Mesothelial cell of epicardium (in vitro differentiated cells): ENCODE measurements around the gene COL15A1. TPM values are rescaled to one million over a fixed set of nuclear protein-coding genes. Genes with fewer than 3 reads are reported as not detected.

Experiments
- DNase-seq, 2 experiments: peaks; one replicate each; pipeline ENCODE4 v3.0.0; 2021; ENCODE audit warnings: low spot score in 2 of 2; ENCODE audit not compliant: unreplicated experiment in 2 of 2
- H3K27ac Mint-ChIP-seq: 2 replicates; pipeline ENCODE4 v1.8.0; 2021; ENCODE audit warnings: mixed read lengths
- H3K27me3 Mint-ChIP-seq: 2 replicates; pipeline ENCODE4 v1.8.0; 2021; ENCODE audit warnings: low read depth, mixed read lengths
- H3K36me3 Mint-ChIP-seq: 2 replicates; pipeline ENCODE4 v1.8.0; 2021; ENCODE audit warnings: mixed read lengths
- H3K4me1 Mint-ChIP-seq: 2 replicates; pipeline ENCODE4 v1.8.0; 2021; ENCODE audit warnings: mixed read lengths
- H3K4me3 Mint-ChIP-seq: 2 replicates; pipeline ENCODE4 v1.8.0; 2021; ENCODE audit warnings: mild to moderate bottlenecking, moderate library complexity, mixed read lengths
- H3K9me3 Mint-ChIP-seq: 2 replicates; pipeline ENCODE4 v1.8.0; 2021; ENCODE audit warnings: mixed read lengths
- total RNA-seq: library from RNA; stranded (reverse); gene quantifications from 3 replicates; pipeline ENCODE4 v1.2.1, GENCODE V29; 2021
- TF ChIP-seq, protein P1 (sequence below): fragments of 200-600 bp; sonication (generic); IDR thresholded peaks from one replicate; pipeline ENCODE4 v1.5.0; 2021; ENCODE audit warnings: antibody characterized with exemption; ENCODE audit not compliant: unreplicated experiment

COL15A1 gene
- total RNA-seq, 1 donor from 2014 or later = 50.1 TPM

DNA sequence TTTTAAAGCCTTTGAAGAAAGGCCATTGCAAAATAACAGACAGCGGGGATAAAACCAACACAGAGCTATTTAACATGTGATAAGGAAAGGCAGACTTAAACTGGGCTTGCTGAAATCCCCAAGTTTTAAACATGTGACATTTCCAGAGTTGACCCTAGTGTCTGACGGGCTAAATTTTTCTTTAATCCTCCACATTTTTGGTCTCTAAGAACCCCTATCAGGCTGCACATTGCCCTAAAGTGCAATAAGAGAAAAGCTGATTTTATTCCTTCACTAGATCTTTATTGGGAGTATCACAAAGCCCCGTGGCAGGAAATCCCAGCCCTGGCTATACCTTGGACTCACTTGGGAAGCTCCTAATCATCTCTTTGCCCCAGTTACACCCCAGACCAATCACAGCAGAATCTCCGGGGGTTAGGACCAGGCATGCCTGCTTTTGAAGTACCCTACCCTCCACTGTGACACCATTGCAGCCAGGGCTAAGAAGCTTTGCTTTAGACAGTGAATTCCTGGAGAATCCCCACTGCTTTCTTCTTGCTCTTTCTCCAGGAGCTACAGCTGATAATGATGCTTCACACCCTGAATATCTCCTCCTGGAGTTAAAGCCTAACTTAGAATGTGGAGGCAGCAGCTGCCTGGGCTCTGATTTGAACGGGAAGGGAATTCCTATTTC is 20.1 kb upstream of the COL15A1 start:
- no peak for DNase-seq
- H3K4me1 Mint-ChIP-seq = peaks cover 36% of the 10 kb centered on the region
- H3K4me3 Mint-ChIP-seq = no peak overlapping the region
- H3K36me3 Mint-ChIP-seq = no peaks in the 10 kb centered on the region
- H3K27ac Mint-ChIP-seq = peak overlapping the region; percentile 79
- no peaks in the 10 kb centered on the region for H3K9me3 Mint-ChIP-seq
- H3K27me3 Mint-ChIP-seq = no peaks in the 10 kb centered on the region
- TF ChIP-seq, protein P1, sequence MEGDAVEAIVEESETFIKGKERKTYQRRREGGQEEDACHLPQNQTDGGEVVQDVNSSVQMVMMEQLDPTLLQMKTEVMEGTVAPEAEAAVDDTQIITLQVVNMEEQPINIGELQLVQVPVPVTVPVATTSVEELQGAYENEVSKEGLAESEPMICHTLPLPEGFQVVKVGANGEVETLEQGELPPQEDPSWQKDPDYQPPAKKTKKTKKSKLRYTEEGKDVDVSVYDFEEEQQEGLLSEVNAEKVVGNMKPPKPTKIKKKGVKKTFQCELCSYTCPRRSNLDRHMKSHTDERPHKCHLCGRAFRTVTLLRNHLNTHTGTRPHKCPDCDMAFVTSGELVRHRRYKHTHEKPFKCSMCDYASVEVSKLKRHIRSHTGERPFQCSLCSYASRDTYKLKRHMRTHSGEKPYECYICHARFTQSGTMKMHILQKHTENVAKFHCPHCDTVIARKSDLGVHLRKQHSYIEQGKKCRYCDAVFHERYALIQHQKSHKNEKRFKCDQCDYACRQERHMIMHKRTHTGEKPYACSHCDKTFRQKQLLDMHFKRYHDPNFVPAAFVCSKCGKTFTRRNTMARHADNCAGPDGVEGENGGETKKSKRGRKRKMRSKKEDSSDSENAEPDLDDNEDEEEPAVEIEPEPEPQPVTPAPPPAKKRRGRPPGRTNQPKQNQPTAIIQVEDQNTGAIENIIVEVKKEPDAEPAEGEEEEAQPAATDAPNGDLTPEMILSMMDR = no peak

DNA sequence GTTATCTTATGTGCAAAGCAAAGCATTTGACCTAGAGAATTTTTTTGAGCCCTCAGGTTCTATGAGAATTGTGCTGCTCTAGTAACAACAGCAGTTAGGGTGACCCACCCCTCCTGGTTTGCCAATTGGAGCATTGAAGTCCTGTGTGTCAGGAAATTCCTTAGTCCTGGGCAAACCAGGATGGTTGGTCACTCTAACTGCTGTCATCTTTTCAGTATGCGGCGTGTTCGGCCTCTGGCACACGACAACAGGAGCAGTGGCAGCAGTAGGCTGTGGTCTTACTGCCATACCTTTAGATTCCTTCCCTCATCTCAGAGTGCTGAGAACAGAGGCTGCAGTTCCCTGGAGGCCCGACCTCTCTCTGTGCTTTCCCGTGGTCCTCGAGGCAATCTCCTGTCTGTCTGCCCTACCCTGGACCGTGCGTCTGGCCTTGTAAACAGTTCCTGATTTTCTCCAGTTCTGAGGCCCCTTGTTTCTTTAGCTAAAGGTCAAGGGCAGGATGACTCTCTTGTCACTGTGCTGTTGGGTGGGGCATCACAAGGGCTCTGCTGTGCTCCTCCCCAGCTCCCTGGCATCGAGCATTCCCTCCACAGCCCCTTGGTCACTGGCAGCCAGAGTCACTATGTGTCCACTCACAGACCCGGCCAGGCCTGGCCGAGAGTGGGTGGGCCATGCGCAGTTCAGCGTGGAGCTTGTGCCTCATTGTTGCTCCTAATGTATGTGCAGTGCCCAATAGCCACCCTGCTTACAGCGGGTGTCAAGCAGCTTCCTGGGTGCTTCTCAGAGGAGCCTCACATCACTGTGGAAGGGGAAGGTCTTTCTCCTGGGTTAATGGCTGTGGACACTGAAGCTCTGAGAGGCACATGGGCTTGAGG is 18.5 kb upstream of the COL15A1 start:
- H3K27me3 Mint-ChIP-seq = no peaks in the 10 kb centered on the region

DNA sequence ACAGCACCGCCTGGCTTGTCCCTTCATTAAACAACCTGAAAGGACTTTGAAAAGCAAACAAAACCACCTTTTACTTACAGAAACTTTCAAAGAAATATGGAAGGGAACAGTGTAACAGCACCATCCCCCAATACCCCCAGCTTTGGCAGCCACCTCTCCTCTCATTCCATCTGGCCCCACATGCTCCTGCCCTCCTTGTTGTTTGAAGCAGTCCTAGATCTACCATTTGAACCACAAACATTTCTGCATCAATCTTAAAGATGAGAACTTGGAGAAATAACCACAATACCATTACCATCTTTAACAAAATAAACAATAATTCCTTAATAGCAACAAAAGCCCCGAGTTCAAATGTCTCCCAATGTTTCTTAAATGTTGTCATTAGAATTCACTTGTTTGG is 17.8 kb upstream of the COL15A1 start:
- DNase-seq = no peak

More for the DNA sequence above, 18.5 kb upstream of the COL15A1 start:
- TF ChIP-seq, protein P1 = no peak
- H3K9me3 Mint-ChIP-seq = no peaks in the 10 kb centered on the region
- no peak for DNase-seq
- H3K36me3 Mint-ChIP-seq = no peaks in the 10 kb centered on the region
- peak overlapping the region; percentile 50 for H3K27ac Mint-ChIP-seq
- H3K4me3 Mint-ChIP-seq = no peak overlapping the region
- peaks cover 52% of the 10 kb centered on the region for H3K4me1 Mint-ChIP-seq

DNA sequence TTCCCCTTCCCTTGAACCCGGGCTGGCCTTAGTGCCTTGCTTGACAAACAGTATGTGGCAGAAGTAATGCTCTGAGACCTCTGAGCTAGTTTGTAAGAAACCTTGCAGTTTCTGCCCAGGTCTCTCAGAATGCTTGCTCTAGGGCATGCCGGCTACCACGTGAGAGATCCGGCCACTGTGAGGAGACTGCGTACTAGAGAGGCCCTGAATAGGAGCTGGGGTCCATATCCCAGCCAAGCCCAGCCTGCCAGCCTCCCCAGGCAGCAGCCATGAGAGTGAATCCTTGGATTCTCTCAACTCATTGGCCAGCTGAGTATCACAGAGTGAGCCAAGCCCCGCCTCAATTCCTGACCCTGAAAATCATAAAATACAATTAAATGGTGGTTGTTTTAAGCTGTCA is 16.0 kb upstream of the COL15A1 start:
- peaks cover 3% of the 10 kb centered on the region for H3K27me3 Mint-ChIP-seq
- TF ChIP-seq, protein P1 = no peak
- peaks cover 50% of the 10 kb centered on the region for H3K4me1 Mint-ChIP-seq
- no peak for DNase-seq
- H3K36me3 Mint-ChIP-seq = no peaks in the 10 kb centered on the region
- no peak overlapping the region for H3K4me3 Mint-ChIP-seq
- no peaks in the 10 kb centered on the region for H3K9me3 Mint-ChIP-seq
- H3K27ac Mint-ChIP-seq = peak overlapping the region; percentile 55

More for the DNA sequence above, 17.8 kb upstream of the COL15A1 start:
- Mint-ChIP-seq H3K4me1 (peaks cover 53% of the 10 kb centered on the region), H3K27ac (no peak overlapping the region), H3K9me3 (no peaks in the 10 kb centered on the region), H3K4me3 (no peak overlapping the region), H3K27me3 (no peaks in the 10 kb centered on the region), H3K36me3 (no peaks in the 10 kb centered on the region)
- TF ChIP-seq, protein P1 = no peak

DNA sequence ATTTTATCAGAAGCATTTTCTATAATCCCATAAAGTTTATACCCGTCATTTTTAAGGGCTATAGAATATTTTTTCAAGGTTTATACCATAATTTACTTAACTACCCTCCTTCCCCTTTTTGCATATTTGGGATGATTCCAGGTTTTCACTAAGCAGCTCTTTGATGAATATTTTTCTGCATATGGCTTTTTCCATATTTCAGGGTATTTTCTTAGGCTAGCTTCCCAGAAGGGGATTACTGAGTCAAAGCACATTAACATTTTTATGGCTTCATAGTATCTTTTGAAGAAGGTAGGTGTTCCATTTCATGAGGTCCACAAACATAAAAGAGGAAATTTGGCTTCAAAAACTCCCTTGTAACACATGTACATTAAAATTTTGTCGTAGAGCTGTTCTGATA is 14.6 kb upstream of the COL15A1 start:
- Mint-ChIP-seq H3K4me3 (no peak overlapping the region), H3K36me3 (no peaks in the 10 kb centered on the region), H3K9me3 (no peaks in the 10 kb centered on the region), H3K27me3 (peaks cover 3% of the 10 kb centered on the region), H3K4me1 (peaks cover 42% of the 10 kb centered on the region), H3K27ac (peak overlapping the region; percentile 90)
- DNase-seq = no peak
- TF ChIP-seq, protein P1 = no peak
